PC-3 (cell line): ENCODE data around the gene HNF1A. TPM values are rescaled to one million over a fixed set of nuclear protein-coding genes. Genes with fewer than 3 reads are reported as not detected.

Experiments
- ATAC-seq: fragments of 200-7000 bp; cut with Tn5 transposase; 2 replicates; pipeline ENCODE4 v1.9.1; 2020; ENCODE audit warnings: mild to moderate bottlenecking, moderate library complexity
- BruUV-seq: library from RNA; stranded (reverse); fragments of 400-500 nt; replicated peaks from 2 replicates; lab custom pipeline; 2021; lab: Mats Ljungman, UMichigan
- CTCF ChIA-PET: fragments of 300-600 bp; sonication (Branson Sonifier 250); formaldehyde crosslinking; loops from one replicate; lab custom pipeline; 2022; ENCODE audit warnings: antibody characterized with exemption; lab: Charles Lee
- POLR2A ChIA-PET: fragments of 300-600 bp; sonication (Branson Sonifier 250); formaldehyde crosslinking; loops from one replicate; lab custom pipeline; 2022; ENCODE audit warnings: antibody characterized with exemption; ENCODE audit not compliant: unreplicated experiment; lab: Charles Lee
- DNase-seq: peaks from one replicate; pipeline ENCODE4 v3.0.0-alpha.2; 2015
- H2AFZ ChIP-seq: fragments of 300-600 bp; sonication (generic); 2 replicates; pipeline ENCODE4 v1.6.0; 2016; ENCODE audit warnings: antibody characterized with exemption, low read length
- H3F3A ChIP-seq: fragments of 300-600 bp; sonication (generic); one replicate; pipeline ENCODE4 v1.6.0; 2017; ENCODE audit warnings: antibody characterized with exemption, low read length, control low read depth, mild to moderate bottlenecking; ENCODE audit not compliant: unreplicated experiment
- H3K27ac ChIP-seq: fragments of 300-600 bp; sonication (generic); 2 replicates; pipeline ENCODE4 v1.5.1; 2016; ENCODE audit warnings: mild to moderate bottlenecking, low read length
- H3K27me3 ChIP-seq: fragments of 300-600 bp; sonication (generic); 2 replicates; pipeline ENCODE4 v1.6.1; 2016; ENCODE audit warnings: low read length, mixed read lengths
- H3K36me3 ChIP-seq: fragments of 300-600 bp; sonication (generic); 2 replicates; pipeline ENCODE4 v1.6.1; 2016; ENCODE audit warnings: low read depth, mixed run types, low read length, mixed read lengths
- H3K4me1 ChIP-seq: fragments of 300-600 bp; sonication (generic); 2 replicates; pipeline ENCODE4 v1.5.1; 2016; ENCODE audit warnings: low read length; ENCODE audit not compliant: insufficient read depth
- H3K4me2 ChIP-seq: fragments of 300-600 bp; sonication (generic); 2 replicates; pipeline ENCODE4 v1.6.0; 2016; ENCODE audit warnings: low read length
- H3K4me3 ChIP-seq: fragments of 300-600 bp; sonication (generic); 2 replicates; pipeline ENCODE4 v1.5.1; 2016; ENCODE audit warnings: mild to moderate bottlenecking, low read length, mixed read lengths
- H3K79me2 ChIP-seq: fragments of 300-600 bp; sonication (generic); 2 replicates; pipeline ENCODE4 v1.6.1; 2017; ENCODE audit warnings: low read length, mixed read lengths
- H3K9ac ChIP-seq: fragments of 300-600 bp; sonication (generic); 2 replicates; pipeline ENCODE4 v1.6.0; 2016; ENCODE audit warnings: mild to moderate bottlenecking, low read length
- H3K9me2 ChIP-seq: fragments of 300-600 bp; sonication (generic); replicated peaks from 2 replicates; pipeline ENCODE4 v1.6.1; 2016; ENCODE audit warnings: mixed run types, low read length, mixed read lengths
- H3K9me3 ChIP-seq: fragments of 300-600 bp; sonication (generic); 2 replicates; pipeline ENCODE4 v1.6.1; 2016; ENCODE audit warnings: low read length, mixed read lengths
- H4K20me1 ChIP-seq: fragments of 300-600 bp; sonication (generic); 2 replicates; pipeline ENCODE4 v1.6.1; 2016; ENCODE audit warnings: low read length, mixed read lengths
- CTCF ChIP-seq: fragments of 300-600 bp; sonication (generic); conservative IDR thresholded peaks from 2 replicates; pipeline ENCODE4 v1.5.1; 2017; ENCODE audit warnings: antibody characterized with exemption, low read depth, mild to moderate bottlenecking, low read length
- EZH2 ChIP-seq: fragments of 300-600 bp; sonication (generic); IDR thresholded peaks from one replicate; pipeline ENCODE4 v1.6.1; 2017; ENCODE audit warnings: antibody characterized with exemption, mild to moderate bottlenecking, low read length; ENCODE audit not compliant: unreplicated experiment
- EZH2phosphoT487 ChIP-seq: fragments of 300-600 bp; sonication (generic); IDR thresholded peaks from 2 replicates; pipeline ENCODE4 v1.6.1; 2018; ENCODE audit warnings: mild to moderate bottlenecking, antibody characterized with exemption, low read length, borderline replicate concordance
- intact Hi-C: fragments of 100-400 bp; cut with micrococcal nuclease; formaldehyde crosslinking; loops from 2 replicates; pipeline ENCODE4 v1.9.0; 2023
- total RNA-seq: library from RNA; depleted of rRNA; stranded (reverse); fragments of >200 nt; gene quantifications from 2 replicates; pipeline ENCODE4 v1.2.3, GENCODE V29; 2014

HNF1A gene
- total RNA-seq, 1 experiment from 2014 or later, result not detected

- Histone ChIP-seq H3K4me3 (no peak overlapping the region), H3K27me3 (no peaks in the 10 kb centered on the region), H3F3A (no peaks in the 10 kb centered on the region), H3K4me1 (peaks cover 12% of the 10 kb centered on the region), H4K20me1 (no peaks in the 10 kb centered on the region), H2AFZ (no peak overlapping the region), H3K9me2 (no peaks in the 10 kb centered on the region), H3K9me3 (no peaks in the 10 kb centered on the region), H3K36me3 (no peaks in the 10 kb centered on the region), H3K27ac (no peak overlapping the region), H3K4me2 (no peak overlapping the region), H3K79me2 (no peaks in the 10 kb centered on the region), H3K9ac (no peak overlapping the region)
- DNase-seq (peak; percentile 22), ATAC-seq (no peak; the same call in 1 of the 2 replicates)
- intact Hi-C loops, result no loop called here
- ChIA-PET CTCF (interaction anchor here (0.6 kb wide), 1 partner anchor 11 kb away, joined by 3 read pairs; no protein-coding TSS in a partner anchor), POLR2A (no interaction called here)
- BruUV-seq, result no TSS peak
- TF ChIP-seq CTCF (no peak), EZH2phosphoT487 (no peak), EZH2 (no peak)
Measured at GRCh38 chr12:120955232-120955631, 23.1 kb upstream of the HNF1A start.

- H3K27me3 ChIP-seq, result no peaks in the 10 kb centered on the region
- ChIA-PET POLR2A (no interaction called here), CTCF (no interaction called here)
- H3K27ac ChIP-seq, result no peak overlapping the region
- no peaks in the 10 kb centered on the region for H3K9me2 ChIP-seq
- H2AFZ ChIP-seq, result no peak overlapping the region
- H3K4me1 ChIP-seq, result peaks cover 15% of the 10 kb centered on the region
- no peaks in the 10 kb centered on the region for H3F3A ChIP-seq
- no peaks in the 10 kb centered on the region for H3K79me2 ChIP-seq
- ATAC-seq, result no peak
- no peak overlapping the region for H3K4me3 ChIP-seq
- no peak for DNase-seq
- no peaks in the 10 kb centered on the region for H3K9me3 ChIP-seq
- H4K20me1 ChIP-seq, result no peaks in the 10 kb centered on the region
- TF ChIP-seq CTCF, result no peak
- no peak for TF ChIP-seq EZH2
- no peak for TF ChIP-seq EZH2phosphoT487
- intact Hi-C loops, result no loop called here
- H3K4me2 ChIP-seq, result no peak overlapping the region
- no peak overlapping the region for H3K9ac ChIP-seq
- no peaks in the 10 kb centered on the region for H3K36me3 ChIP-seq
- BruUV-seq, result no TSS peak
Measured at GRCh38 chr12:120956579-120957300, 21.6 kb upstream of the HNF1A start.
